HG03025 (cell line): Measurements from ENCODE around the gene PCDHGB3.
"Not testable (repeated sequence)": the region's sequence is repeated elsewhere in the genome, so short reads cannot be mapped to it uniquely, and the experiment has no call there.

Experiments used
- ATAC-seq: cut with Tn5 transposase; IDR thresholded peaks from one replicate; pipeline ENCODE4 v1.9.1; 2021; ENCODE audit warnings: mild to moderate bottlenecking, moderate library complexity; ENCODE audit not compliant: unreplicated experiment, low FRiP score

Gene PCDHGB3

DNA sequence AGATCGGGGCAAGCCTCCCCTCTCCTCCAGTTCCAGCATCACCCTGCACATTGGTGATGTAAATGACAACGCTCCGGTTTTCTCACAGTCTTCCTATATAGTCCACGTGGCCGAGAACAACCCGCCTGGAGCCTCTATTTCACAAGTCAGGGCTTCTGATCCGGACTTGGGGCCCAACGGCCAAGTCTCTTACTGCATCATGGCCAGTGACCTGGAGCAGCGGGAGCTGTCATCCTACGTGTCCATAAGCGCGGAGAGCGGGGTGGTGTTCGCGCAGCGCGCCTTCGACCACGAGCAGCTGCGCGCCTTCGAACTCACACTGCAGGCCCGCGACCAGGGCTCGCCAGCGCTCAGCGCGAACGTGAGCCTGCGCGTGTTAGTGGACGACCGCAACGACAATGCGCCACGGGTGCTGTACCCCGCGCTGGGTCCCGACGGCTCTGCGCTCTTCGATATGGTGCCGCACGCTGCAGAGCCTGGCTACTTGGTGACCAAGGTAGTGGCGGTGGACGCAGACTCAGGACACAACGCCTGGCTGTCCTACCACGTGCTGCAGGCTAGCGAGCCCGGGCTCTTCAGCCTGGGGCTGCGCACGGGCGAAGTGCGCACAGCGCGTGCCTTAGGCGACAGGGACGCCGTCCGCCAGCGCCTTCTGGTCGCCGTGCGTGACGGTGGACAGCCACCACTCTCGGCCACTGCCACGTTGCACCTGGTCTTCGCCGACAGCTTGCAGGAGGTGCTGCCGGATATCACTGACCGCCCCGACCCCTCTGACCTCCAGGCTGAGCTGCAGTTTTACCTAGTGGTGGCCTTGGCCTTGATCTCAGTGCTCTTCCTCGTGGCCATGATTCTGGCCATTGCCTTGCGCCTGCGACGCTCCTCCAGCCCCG is 19.4 kb downstream of the PCDHGB3 start:
- no peak for ATAC-seq

DNA sequence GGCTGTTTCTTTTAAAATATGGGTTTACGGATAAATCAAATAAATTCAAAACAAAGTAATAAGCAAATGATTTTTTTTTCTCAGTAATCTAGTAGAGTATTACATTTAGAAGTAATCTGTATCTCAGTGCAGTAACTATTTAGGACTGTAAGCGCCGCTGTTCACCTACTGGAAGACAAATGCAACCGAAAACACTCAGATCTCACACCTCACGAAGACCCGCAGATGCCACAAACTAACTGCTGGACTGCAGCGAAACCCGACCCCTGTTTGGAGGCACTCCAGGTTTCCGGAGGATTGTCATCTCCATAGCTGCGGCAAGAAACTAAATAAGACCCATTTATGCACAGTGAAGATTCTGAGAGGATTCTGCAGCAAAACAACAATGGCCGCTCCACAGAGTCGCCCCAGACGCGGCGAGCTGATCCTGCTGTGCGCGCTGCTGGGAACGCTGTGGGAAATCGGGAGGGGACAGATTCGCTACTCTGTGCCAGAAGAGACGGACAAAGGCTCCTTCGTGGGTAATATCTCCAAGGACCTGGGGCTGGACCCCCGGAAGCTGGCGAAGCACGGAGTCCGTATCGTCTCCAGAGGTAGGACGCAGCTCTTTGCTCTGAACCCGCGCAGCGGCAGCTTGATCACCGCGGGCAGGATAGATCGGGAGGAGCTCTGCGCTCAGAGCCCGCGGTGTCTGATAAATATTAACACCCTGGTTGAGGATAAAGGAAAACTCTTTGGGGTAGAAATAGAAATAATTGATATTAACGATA is 22.6 kb downstream of the PCDHGB3 start, which contains the start of gene PCDHGA8:
Gene PCDHGA8 (plus strand): TSS at position 205 of the 770 bp plus-strand sequence. CDS start 181 bp downstream, at position 386.
- ATAC-seq = no peak

DNA sequence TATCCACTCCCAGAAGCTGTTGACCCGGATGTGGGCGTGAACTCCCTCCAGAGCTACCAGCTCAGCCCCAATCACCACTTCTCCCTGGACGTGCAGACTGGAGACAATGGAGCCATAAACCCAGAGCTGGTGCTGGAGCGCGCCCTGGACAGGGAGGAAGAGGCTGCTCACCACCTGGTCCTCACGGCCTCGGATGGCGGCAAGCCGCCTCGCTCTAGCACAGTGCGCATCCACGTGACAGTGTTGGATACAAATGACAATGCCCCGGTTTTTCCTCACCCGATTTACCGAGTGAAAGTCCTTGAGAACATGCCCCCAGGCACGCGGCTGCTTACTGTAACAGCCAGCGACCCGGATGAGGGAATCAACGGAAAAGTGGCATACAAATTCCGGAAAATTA is 23.2 kb downstream of the PCDHGB3 start:
- no peak for ATAC-seq

DNA sequence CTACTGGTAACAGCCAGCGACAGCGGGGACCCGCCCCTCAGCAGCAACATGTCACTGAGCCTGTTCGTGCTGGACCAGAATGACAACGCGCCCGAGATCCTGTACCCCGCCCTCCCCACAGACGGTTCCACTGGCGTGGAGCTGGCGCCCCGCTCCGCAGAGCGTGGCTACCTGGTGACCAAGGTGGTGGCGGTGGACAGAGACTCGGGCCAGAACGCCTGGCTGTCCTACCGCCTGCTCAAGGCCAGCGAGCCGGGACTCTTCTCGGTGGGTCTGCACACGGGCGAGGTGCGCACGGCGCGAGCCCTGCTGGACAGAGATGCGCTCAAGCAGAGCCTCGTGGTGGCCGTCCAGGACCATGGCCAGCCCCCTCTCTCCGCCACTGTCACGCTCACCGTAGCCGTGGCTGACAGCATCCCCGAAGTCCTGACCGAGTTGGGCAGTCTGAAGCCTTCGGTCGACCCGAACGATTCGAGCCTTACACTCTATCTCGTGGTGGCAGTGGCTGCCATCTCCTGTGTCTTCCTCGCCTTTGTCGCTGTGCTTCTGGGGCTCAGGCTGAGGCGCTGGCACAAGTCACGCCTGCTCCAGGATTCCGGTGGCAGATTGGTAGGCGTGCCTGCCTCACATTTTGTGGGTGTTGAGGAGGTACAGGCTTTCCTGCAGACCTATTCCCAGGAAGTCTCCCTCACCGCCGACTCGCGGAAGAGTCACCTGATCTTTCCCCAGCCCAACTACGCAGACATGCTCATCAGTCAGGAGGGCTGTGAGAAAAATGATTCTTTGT is 24.6 kb downstream of the PCDHGB3 start:
- ATAC-seq = not testable (repeated sequence)

DNA sequence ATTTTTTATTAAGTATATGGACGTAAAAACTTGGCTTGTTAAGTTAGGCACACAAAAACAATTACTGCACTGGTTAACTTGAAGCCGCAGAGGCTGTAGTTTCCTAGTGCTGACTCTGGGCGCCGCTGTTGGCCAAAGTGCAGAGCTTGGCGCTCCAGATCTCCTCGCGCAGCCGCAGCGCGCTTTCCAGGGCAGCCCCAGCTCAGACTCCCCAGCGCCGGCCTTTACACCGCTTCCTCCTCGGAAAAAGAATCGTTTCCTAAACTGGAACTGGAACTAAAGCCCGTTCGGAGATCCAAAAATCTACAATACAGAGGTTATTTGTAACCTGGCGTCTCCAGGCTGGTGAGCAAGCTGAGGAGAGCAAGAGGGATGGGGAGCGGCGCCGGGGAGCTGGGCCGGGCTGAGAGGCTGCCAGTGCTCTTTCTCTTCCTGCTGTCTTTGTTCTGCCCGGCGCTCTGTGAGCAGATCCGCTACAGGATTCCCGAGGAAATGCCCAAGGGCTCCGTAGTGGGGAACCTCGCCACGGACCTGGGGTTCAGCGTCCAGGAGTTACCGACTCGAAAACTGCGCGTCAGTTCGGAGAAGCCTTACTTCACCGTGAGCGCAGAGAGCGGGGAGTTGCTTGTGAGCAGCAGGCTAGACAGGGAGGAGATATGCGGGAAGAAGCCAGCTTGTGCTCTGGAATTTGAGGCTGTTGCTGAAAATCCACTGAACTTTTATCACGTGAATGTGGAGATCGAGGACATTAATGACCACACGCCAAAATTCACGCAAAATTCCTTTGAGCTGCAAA is 27.9 kb downstream of the PCDHGB3 start, which contains the start of gene PCDHGB5:
Gene PCDHGB5 (plus strand): TSS at position 192 of the 796 bp plus-strand sequence. CDS start 181 bp downstream, at position 373.
- not testable (repeated sequence) for ATAC-seq

DNA sequence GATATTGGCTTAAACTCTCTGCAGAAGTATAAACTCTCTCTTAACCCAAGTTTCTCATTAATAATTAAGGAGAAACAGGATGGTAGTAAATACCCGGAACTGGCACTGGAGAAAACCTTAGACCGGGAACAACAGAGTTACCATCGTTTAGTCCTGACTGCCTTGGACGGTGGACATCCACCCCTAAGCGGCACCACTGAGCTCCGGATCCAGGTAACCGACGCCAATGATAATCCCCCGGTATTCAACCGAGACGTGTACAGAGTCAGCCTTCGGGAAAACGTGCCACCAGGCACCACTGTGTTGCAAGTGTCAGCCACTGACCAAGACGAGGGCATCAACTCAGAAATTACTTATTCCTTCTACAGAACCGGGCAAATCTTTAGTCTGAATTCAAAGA is 28.6 kb downstream of the PCDHGB3 start:
- ATAC-seq = no peak

DNA sequence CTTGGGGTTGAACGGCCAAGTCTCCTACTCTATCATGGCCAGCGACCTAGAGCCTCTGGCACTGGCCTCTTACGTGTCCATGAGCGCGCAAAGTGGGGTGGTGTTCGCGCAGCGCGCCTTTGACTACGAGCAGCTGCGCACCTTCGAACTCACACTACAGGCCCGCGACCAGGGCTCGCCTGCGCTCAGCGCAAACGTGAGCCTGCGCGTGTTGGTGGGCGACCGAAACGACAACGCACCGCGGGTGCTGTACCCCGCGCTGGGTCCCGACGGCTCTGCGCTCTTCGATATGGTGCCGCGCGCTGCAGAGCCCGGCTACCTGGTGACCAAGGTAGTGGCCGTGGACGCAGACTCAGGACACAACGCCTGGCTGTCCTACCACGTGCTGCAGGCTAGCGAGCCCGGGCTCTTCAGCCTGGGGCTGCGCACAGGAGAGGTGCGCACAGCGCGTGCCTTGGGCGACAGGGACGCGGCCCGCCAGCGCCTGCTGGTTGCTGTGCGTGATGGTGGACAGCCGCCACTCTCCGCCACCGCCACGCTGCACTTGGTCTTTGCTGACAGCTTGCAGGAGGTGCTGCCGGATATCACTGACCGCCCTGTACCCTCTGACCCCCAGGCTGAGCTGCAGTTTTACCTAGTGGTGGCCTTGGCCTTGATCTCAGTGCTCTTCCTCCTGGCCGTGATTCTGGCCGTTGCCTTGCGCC is 29.7 kb downstream of the PCDHGB3 start:
- no peak for ATAC-seq

DNA sequence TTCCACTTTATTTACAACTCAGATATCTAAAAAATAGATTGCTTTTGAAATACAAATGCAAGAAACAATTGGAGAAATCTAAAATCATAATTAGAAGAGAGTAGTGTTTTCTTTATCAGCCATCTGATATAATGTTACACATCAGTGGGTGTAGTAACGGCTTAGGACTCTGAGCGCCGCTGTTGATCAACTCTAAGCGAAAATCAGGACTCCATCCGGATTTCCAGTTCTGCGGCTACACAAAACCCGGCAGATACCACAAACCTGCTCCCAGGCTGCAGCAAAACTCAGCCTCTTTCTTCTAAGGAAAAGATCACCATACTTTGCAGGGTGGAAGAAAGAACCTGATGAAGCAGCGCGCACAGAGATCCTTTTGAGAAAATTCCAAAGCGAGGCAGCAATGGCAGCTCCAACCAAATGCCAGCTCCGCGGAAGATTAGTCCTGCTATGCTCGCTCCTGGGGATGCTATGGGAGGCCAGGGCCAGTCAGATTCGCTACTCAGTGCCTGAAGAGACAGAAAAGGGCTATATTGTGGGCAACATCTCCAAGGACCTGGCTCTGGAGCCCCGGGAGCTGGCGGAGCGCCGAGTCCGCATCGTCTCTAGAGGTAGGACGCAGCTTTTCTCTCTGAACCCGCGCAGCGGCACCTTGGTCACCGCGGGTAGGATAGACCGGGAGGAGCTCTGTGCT is 32.7 kb downstream of the PCDHGB3 start, which contains the start of gene PCDHGA9:
Gene PCDHGA9 (plus strand): TSS at position 226 of the 691 bp plus-strand sequence. CDS start 175 bp downstream, at position 401.
- ATAC-seq = no peak

DNA sequence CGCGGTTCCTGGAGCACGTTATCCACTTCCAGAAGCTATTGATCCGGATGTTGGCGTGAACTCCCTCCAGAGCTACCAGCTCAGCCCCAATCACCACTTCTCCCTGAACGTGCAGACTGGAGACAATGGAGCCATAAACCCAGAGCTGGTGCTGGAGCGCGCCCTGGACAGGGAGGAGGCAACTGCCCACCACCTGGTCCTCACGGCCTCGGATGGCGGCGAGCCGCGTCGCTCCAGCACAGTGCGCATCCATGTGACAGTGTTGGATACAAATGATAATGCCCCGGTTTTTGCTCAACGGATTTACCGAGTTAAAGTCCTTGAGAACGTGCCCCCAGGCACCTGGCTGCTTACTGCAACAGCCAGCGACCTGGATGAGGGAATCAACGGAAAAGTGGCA is 33.3 kb downstream of the PCDHGB3 start:
- no peak for ATAC-seq

DNA sequence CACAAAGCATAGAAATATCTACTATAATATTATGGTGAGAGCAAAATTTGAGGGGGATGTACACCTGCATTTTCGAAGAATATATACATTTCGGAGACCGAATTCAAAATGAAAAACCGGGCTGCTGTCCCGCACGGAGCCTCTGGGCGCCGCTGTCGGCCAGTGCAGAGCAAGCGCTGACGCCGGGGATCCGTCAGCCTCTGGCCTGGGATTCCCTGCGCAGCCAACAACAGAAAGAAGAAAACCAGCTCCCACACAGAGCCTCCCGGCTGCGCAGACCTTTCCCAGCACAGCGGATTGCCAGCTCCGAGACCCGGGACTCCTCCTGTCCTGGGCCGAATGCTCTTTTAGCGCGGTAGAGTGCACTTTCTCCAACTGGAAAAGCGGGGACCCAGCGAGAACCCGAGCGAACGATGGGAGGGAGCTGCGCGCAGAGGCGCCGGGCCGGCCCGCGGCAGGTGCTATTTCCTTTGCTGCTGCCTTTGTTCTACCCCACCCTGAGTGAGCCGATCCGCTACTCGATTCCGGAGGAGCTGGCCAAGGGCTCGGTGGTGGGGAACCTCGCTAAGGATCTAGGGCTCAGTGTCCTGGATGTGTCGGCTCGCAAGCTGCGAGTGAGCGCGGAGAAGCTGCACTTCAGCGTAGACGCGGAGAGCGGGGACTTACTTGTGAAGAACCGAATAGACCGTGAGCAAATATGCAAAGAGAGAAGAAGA is 37.9 kb downstream of the PCDHGB3 start, which contains the start of gene PCDHGB6:
Gene PCDHGB6 (plus strand): TSS at position 232 of the 716 bp plus-strand sequence. CDS start 182 bp downstream, at position 414.
- not testable (repeated sequence) for ATAC-seq

DNA sequence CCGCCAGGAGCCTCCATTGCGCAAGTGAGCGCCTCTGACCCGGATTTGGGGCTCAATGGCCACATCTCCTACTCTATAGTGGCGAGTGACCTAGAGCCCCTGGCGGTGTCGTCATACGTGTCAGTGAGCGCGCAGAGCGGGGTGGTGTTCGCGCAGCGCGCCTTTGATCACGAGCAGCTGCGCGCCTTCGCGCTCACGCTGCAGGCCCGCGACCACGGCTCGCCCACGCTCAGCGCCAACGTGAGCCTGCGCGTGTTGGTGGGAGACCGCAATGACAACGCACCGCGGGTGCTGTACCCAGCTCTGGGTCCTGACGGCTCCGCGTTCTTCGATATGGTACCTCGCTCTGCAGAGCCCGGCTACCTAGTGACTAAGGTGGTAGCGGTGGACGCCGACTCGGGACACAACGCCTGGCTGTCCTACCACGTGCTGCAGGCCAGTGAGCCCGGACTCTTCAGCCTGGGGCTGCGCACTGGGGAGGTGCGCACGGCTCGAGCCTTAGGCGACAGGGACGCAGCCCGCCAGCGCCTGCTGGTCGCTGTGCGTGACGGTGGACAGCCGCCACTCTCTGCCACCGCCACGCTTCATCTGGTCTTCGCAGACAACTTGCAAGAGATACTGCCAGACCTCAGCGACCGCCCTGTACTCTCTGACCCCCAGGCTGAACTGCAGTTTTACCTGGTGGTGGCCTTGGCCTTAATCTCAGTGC is 39.7 kb downstream of the PCDHGB3 start:
- ATAC-seq = no peak

DNA sequence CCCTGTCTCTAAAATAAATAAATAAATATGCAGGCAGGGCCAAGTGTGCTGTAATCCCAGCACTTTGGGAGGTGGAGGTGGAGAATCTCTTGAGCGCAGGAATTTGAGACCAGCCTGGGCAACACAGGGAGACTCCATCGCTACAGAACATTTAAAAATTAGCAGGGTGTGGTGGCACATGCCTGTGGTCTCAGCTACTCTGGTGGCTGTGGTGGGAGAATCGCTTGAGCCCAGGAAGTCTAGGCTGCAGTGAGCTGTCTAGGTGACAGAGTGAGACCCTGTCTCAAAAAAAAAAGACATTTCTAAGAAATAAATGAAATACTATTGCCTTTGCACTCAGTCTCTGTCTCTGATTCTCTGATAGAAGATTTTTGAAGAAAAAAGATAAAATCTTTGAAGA is 41.5 kb downstream of the PCDHGB3 start:
- ATAC-seq = no peak

DNA sequence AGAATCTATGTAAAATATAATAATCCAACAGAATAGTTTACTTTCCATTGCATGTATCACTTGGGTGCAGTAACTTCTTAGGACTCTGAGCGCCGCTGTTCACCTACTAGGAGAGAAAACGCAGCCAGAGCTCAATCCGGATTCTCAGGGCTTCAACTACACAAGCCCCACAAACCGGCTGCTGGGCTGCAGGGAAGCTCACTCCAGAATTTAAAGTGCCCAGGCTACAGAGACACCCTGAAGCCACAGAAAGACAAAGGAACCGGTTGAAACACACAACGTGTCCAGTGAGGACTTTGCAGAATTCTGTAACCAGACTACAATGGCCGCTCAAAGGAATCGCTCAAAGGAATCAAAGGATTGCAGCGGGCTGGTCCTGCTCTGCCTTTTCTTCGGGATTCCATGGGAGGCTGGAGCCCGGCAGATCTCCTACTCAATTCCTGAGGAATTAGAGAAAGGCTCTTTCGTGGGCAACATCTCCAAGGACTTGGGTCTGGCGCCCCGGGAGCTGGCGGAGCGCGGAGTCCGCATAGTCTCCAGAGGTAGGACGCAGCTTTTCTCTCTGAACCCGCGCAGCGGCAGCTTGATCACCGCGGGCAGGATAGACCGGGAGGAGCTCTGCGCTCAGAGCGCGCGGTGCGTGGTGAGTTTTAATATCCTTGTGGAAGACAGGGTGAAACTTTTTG is 43.0 kb downstream of the PCDHGB3 start, which contains the start of gene PCDHGA10:
Gene PCDHGA10 (plus strand): TSS at position 134 of the 686 bp plus-strand sequence. CDS start 189 bp downstream, at position 323.
- ATAC-seq = peak; percentile 50

DNA sequence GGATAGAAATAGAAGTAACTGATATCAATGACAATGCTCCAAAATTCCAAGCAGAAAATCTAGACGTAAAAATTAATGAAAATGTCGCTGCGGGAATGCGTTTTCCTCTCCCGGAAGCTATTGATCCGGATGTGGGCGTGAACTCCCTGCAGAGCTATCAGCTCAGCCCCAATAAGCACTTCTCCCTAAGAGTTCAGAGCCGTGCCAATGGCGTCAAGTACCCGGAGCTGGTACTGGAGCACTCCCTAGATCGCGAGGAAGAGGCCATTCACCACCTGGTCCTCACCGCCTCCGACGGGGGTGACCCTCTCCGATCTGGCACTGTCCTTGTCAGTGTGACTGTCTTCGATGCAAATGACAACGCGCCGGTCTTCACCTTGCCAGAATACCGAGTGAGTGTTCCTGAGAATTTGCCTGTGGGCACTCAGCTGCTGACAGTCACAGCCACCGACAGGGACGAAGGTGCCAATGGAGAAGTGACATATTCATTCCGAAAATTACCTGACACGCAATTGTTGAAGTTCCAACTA is 43.6 kb downstream of the PCDHGB3 start:
- ATAC-seq = no peak

DNA sequence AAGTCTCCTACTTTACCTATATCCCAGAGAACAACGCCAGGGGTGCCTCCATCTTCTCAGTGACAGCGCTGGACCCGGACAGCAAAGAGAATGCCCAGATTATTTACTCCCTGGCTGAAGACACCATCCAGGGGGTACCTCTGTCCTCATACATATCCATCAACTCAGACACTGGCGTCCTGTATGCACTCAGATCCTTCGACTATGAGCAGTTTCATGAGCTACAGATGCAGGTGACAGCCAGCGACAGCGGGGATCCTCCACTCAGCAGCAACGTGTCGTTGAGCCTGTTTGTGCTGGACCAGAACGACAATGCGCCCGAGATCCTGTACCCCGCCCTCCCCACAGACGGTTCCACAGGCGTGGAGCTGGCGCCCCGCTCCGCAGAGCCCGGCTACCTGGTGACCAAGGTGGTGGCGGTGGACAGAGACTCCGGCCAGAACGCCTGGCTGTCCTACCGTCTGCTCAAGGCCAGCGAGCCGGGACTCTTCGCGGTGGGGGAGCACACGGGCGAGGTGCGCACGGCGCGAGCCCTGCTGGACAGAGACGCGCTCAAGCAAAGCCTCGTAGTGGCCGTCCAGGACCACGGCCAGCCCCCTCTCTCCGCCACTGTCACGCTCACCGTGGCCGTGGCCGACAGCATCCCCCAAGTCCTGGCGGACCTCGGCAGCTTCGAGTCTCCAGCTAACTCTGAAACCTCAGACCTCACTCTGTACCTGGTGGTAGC is 44.7 kb downstream of the PCDHGB3 start:
- ATAC-seq = not testable (repeated sequence)
